DMS153 treated with DMSO at 0.1 percent for 48 hours (cell line): ENCODE data around the gene ZNF746.
A peak's percentile ranks its signal among the peaks of the same experiment; 100 is the strongest.

Experiments
- DNase-seq: peaks from one replicate; lab custom pipeline; 2025; ENCODE audit not compliant: unreplicated experiment; lab: John Stamatoyannopoulos, UW

The ZNF746 gene

DNA sequence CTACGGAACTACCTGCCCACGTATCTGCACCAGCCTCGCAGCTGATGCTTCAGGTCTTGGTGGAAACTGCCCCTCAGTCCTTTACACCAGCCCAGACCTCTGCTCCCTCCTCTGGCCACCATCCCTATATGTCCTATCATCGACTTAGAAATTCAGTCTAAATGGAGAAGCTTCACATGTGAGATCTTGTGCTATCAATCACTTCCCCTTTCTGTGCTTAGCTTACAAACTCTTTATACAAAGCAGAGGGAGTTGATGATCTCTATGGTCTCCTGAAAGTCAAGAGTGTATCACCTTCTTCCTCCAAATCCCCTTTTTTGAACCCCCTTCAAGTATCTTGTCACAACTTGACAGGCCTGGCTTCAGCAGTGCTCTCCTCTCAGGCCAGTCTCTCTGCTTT lies 67.4 kb downstream of the ZNF746 start:
- no peak for DNase-seq

DNA sequence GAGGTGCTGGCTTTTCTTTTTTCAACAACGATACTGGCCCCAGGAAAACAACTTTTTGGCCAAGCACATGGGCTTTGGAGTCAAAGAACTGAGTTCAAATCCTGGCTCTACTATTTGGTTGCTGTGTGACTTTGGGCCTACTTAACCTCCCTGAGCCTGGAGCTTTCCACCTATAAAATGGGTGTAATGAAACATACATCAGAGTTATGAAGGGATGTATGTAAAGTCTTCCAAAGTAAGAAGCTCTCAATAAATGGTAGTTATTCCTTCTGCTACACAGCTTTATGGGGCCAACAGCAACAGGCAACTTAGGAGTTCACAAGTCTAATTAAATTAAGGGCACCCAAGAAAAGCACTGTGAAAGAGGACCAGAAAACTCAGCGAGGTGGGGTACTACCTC lies 69.7 kb downstream of the ZNF746 start:
- DNase-seq: no peak

DNA sequence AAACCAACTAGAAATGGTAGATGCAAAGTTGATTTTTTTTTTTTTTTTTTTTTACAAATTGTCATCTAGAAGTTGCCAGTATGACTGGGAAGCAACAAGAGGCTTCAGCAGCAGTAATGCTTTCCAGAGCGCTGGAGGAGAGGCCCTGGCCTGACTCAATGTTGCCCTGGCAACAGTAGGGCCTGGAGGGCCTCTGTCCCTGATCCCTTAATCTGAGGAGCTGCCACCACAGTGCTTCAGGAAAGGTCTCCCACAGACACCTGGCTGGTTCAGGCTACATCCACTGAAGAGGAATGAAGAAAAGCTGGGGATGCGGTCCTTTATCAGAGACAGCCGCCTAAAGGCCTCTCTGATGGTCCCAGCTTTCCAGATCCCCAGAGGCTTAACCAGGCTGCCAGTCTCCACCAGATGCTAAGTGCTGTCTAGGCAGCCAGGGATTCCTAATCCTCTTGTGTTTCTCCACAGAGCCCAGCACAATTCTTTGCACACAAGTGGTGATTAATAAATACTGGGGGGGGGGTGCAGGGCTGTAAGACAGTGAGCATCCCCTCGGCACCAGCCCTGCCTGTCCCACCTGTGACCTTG lies 70.4 kb downstream of the ZNF746 start:
- DNase-seq: no peak

DNA sequence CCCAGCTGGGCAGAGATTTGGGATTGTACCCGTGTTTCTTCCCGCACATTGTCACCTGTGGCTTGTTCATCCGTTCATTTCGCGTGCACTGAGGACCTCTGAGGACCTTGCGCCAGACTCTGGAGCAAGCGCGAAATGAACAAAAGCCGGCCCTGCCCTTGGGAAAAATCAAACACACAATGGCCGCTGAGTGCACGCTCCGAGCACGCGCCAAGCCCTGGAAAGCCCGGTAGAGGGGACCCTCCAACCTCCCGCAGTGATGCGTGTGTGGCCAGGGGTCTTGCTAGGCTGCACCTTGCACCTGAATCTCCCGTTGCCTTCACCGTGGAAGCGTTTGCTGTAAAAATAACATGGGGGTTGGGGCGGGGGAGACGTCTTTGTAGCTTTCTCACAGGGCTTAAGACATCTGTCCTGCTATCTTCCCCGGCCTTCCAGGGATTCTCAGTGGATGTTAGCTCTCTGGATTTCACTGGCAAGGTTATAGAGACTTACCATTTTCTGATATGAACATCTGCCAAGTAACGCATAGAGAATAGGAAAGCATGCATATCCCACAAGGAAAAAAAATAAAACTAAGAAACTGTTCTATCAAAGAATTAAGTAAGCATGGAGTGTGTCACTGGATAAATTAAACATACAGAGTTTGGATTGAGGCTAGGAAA lies 74.0 kb downstream of the ZNF746 start:
- peak; percentile 33 for DNase-seq

DNA sequence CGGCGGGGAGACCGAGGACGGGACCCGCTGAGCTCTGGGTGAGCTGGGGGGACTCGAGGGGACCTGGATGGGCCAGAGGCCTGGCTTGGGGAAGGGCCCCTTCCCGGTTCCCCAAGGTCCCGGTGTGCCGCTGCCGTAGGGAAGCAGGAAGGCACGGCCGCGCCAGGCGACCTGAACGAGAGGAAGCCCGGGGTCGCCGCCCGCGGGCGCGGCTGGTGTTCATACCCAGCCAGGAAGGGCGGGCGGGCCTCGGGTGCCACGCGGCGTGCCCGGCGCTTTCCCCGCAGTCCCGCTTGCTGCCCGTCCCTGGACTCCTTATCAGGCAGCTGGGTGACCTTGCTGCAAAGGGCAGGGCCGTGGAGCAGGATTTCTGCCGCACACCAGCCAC lies 74.7 kb downstream of the ZNF746 start:
- DNase-seq: peak; percentile 29
